ENCODE data around the gene EIF4G3.
"Not testable (repeated sequence)": the region's sequence is repeated elsewhere in the genome, so short reads cannot be mapped to it uniquely, and the experiment has no call there.

DNA sequence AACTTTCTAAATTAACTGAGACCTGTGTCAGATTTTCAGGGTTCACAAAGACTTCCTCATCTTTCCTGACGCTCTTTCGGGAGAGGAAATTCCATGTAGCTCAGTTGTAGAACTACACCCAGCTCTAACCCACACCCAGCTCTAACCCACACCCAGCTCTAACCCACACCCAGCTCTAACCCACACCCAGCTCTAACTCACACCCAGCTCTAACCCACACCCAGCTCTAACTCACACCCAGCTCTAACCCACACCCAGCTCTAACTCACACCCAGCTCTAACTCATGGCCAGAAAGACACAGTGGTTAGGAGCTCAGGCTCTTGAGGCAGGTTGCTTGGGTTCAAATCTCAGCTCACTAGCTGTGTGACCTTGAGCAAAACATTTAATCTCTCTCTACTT is 14.1 kb upstream of the EIF4G3 start:
- not testable (repeated sequence) for TF ChIP-seq POLR2AphosphoS5 (IDR thresholded peaks at IDR 0.05; ENCODE audit: borderline replicate concordance, low read depth, low read length); EZH2 (IDR thresholded peaks at IDR 0.05); FOXP2 (optimal IDR thresholded peaks at IDR 0.05; ENCODE audit: control extremely low read depth, extremely low read length, insufficient read depth)

All from SK-N-MC (cell line).